Medulla oblongata (tissue), 1 donor: ENCODE results near the gene KCTD2.
"Not testable (repeated sequence)": the region's sequence is repeated elsewhere in the genome, so short reads cannot be mapped to it uniquely, and the experiment has no call there.

ENCODE experiments used
- DNase-seq: peaks from one replicate; pipeline ENCODE4 v3.0.0-alpha.2; 2015; ENCODE audit errors: extremely low spot score

Gene KCTD2, protein sequence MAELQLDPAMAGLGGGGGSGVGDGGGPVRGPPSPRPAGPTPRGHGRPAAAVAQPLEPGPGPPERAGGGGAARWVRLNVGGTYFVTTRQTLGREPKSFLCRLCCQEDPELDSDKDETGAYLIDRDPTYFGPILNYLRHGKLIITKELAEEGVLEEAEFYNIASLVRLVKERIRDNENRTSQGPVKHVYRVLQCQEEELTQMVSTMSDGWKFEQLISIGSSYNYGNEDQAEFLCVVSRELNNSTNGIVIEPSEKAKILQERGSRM

DNA sequence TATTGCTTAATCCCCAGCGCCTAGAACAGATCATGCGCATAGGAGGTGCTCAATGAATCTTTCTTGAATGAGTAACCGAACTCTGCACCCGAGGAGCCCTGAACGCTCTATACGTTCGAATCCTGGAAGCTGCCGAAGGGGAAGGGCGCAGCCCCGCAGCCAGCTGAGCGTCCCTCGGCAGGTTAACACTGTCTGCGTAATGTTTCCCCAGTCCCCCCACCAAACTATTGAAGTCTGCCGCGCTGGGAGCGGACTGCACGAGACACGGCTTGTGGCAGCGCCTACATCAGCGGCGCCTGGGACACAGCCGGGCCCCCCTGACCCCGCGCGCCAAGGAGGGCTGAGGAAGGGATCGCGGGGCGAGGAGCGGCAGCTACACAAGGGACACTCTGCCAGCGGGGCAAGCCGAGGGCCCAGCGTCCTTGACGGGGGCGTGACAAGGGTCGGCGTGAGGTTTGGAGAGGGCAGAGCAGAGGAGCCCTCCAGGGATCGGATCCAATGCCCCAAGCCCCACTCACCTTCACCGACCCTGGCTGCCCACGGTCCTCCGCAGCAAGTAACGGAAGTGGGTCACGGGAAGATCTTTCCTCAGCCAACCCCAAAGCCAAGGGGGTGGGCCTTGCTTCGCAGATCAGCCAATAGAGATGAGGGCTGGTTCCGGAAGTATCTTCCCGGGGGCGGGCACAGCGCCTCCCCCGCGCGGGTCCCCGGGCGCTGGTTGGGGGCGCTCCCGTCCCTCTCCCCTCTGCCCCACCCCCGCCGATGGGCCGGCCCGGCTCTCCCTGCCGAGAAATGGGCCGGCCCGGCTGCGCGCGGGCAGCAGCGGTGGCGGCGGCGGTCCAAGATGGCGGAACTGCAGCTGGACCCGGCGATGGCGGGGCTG lies at the start of gene KCTD2, which contains the start of gene ATP5PD:
Gene KCTD2 (plus strand): TSS at position 819 of the 883 bp plus-strand sequence. CDS start 26 bp downstream, at position 845.
Gene ATP5PD (minus strand): TSS at position 563 of the 883 bp plus-strand sequence. CDS start 4,319 bp downstream, outside the sequence.
- peak; percentile 98 for DNase-seq

DNA sequence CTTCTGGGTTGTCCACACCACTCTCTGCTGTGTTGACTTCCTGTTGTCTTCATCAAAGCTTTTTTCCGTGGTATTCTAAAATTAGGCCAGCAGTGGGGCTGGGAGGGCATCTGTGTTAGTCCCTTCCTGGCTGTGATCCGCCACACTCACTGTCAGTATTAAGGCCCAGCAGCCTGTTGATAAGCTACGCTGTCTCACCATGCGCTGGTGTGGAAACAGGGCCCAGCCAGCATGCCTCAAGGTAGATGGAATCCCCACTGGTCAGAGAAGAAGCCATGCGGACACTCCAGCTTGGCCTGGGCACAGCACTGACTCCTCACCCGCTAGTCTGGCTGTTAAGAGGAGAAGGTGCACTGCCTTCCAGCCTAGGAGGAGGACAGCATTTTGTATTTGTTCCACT lies 48.2 kb upstream of the KCTD2 start:
- DNase-seq: no peak

DNA sequence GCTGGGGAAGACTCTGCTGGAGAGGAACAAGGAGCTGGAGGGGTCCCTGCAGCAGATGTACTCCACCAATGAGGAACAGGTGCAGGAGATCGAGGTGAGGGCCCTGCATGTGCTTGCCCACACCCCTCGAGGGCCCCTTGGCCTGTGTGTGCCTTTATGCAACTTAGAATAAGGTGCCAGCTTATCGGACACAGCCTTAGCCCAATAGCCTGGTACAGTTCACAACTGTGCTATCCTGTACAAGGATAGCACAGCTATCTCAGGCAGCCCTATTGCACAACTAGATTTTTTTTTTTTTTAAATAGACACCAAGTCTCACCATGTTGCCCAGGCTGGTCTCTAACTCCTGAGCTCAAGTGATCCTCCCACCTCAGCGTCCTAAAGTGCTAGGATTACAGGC lies 47.5 kb upstream of the KCTD2 start:
- DNase-seq: no peak

DNA sequence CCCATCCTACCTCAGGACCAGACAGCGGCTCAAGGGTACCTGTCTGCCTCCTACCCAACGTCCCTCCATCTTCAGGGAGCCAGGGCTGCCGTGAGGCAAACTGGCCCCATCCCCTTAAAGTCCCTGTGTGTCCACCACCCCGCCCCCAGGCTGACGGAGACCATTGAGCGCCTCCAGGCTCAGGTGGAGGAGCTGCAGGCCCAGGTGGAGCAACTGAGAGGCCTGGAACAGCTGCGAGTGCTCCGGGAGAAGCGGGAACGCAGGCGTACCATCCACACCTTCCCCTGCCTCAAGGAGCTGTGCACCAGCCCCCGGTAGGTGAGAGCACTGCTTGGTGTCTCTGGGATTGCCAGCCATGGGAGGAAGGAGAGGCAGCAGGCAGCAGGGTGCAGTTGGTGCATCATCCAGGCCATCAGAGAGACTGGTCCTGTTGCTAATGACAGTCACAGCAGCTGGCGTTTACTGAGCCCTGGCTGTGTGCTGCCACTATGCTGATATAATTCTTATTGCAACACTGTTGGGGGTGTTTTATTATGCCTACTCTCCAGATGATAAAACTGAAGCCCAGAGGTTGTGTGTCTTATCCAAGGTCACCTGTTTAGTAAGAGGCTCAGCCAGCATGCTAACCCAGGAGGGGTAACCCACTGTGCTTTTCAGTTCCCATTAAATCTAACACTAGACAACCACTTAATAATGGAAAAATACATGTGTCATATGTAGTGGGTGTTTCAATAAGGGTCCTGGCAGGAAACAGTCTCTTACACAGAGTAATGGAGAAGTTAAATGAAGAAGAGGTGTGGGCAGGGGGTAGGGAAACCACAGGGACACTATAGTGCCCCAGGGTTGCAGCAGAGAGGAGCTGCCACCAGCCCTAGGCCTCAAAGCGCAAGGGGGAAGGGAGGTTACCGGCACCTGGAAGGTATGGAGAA lies 44.8 kb upstream of the KCTD2 start:
- no peak for DNase-seq

DNA sequence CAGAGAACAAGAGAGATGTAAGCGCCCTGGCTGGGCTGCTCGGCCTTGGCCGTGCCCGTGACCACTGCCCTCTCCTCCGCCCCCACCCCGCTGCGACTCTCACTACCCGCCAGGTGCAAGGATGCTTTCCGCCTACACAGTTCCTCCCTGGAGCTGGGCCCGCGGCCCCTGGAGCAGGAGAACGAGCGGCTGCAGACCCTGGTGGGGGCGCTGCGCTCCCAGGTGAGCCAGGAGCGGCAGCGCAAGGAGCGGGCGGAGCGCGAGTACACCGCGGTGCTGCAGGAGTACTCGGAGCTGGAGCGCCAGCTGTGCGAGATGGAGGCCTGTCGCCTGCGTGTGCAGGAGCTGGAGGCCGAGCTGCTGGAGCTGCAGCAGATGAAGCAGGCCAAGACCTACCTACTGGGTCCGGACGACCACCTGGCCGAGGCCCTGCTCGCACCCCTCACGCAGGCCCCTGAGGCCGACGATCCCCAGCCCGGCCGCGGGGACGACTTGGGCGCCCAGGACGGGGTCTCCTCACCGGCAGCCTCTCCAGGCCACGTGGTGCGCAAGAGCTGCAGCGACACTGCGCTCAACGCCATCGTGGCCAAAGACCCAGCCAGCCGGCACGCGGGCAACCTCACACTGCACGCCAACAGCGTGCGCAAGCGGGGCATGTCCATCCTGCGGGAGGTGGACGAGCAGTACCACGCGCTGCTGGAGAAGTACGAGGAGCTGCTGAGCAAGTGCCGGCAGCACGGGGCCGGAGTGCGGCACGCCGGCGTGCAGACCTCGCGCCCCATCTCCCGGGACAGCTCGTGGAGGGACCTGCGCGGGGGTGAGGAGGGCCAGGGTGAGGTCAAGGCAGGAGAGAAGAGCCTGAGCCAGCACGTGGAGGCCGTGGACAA lies 43.7 kb upstream of the KCTD2 start:
- no peak for DNase-seq

DNA sequence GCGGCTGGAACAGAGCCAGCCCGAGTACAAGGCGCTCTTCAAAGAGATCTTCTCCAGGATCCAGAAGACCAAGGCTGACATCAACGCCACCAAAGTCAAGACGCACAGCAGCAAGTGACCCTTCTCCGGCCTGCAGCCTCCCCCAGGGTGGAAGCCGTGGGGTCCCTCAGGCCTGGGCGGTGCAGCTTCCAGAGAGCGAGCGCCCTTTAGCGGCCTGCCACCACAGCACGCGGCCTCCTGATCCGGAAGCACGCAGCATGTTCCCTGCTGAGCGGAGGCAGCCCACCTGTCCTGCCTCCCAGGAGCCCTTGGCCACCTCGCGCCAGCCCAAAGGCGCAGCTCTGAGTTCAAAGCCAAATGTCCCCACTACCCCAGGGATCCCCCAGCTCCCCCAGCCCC lies 43.1 kb upstream of the KCTD2 start:
- DNase-seq: no peak

DNA sequence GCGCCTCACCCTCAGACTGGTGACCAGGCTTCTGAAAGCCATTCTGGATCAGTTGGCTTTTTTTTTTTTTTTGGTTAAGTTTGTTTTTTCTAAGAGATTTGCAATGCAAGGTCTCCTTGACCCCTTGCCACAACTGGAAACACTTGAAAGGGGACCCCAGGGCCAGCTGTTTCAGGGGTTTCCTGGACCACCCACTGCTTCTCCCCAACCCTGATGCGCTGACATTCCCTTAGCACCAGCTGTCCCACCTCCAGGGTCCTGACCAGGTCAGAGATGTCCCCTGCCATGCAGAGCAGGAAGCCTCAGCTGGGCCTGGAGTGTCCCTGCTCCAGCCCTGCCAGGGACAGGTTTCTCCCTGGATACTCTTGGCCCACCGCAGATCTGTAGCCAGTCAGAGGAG lies 42.7 kb upstream of the KCTD2 start:
- no peak for DNase-seq

DNA sequence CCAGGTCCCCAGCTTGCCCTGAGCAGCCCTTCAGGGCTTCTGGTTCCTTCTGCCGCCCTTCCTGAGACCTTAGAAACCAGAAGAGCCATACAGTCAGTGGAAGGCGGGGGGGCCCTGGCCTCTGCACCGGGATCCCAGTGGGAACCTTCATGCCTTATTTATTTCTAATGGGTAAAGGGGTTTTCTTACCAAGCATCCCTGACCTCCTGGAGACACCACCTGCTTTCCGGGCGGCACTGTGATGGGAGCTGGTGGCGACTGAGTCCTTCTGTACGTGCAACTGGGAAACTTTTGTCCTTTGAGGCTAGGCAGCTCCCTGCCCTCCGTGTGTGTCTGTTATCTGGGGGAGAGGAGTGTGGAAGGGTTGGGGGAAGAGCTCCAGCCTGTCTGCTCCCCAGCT lies 41.7 kb upstream of the KCTD2 start:
- no peak for DNase-seq

DNA sequence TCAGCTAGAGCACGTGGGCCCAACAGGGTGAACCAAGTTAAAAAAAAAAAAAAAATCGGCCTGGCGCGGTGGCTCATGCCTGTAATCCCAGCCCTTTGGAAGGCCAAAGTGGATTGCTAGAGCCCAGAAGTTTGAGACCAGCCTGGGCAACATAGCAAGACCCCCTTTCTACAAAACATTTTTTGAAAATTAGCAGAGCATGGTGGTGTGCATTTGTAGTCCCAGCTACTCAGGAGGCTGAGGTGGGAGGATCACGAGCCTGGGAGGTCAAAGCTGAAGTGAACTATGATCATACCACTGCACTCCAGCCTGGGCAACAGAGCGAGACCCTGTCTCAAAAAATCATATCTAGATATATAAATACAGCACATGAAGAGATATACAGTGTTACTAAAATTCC lies 40.9 kb upstream of the KCTD2 start:
- DNase-seq: not testable (repeated sequence)

DNA sequence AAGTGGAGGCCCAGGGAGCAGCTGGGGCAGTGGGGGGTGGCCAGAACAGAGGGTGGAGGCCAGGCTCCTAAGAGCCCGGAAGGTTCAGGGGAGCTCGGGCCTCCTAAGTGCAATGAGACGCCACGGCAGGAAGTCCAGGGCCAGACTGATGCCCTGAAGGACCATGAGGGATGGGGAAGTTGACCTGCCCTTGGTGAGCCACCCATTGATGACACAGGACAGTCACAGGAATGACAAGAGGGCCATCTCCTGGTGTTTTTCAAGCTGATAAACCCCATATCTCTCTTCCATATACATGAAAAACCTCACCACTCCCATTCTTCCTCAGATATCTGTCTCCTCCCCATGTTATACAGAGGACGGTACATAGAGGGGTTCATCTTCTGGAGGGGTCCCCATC lies 40.4 kb upstream of the KCTD2 start:
- DNase-seq: no peak

DNA sequence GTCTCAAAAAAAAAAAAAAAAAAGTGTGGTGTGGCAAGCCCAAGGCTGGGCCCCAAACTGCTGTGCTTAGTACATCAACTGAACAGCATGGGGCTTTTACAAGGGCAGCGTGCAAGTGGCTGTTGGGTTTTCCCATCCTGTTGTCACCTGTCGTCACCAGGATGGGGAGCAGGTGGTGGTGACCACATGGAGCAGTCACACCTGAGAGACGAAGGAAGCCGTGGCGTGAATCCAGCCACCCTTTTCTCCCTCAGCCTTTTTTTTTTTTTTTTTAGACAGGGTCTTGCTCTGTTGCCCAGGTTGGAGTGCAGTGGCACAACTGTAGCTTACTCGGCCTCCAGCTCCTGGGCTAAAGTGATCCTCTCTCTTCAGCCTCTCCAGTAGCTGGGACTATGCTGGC lies 38.7 kb upstream of the KCTD2 start:
- DNase-seq: no peak

DNA sequence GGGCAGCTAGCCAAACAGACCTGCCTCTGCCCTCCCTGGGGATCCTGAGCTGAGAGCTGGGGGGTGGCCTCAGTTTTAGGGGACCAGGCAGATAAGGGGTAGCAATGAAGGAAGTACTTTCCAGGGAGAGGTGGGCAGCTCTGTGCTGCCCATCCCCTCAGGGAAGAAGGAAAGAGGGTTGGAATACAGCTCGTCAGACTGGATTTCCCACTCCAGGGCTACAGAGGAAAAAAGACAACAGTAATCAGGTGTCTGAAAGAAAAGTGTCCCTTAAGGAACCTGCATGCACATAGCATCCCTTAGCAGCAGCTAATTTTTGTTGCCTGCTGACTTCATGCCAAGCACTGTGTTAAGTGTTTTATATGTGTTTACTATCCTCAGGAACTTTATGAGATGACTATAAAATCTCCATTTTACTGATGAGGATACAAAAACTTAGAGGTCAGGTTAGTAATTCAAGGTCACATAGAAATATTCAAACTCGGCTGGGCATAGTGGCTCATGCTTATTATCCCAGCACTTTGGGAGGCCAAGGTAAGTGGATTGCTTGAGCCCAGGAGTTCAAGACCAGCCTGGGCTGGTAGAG lies 37.8 kb upstream of the KCTD2 start:
- DNase-seq: no peak

DNA sequence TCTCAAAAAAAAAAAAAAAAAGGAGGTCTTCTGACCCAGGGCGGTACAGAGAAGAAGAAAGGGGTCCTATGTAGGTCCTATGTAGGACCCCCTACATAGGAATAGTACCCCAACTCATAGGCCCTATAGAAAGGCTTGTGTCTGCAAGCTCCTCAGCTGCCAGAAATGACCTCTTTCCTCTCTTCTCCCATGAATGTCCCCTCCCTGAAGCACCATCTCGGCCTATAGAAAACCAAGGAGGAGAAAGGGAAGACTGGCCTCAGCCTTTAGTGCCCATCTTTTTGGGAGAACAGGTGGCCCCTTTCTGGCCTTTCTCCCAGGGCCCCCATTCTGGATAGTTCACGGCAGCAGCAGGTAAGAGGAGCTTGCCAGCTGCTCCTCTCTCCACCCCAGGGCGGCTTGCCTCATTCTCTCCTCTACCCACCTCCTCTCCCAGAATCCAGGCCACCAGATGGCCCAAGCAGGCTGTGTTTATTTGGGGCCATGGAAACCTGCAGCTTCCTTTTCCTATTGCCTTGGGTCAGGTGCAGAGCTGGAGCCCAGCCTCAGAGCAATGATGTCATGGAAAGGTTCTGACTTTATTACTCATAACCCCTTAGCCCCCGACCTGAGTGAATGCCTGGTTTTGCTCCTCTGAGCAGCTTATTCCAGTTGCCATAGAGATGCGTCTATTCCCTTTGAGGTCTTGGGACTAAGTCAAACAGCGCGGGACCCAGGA lies 36.2 kb upstream of the KCTD2 start:
- no peak for DNase-seq

DNA sequence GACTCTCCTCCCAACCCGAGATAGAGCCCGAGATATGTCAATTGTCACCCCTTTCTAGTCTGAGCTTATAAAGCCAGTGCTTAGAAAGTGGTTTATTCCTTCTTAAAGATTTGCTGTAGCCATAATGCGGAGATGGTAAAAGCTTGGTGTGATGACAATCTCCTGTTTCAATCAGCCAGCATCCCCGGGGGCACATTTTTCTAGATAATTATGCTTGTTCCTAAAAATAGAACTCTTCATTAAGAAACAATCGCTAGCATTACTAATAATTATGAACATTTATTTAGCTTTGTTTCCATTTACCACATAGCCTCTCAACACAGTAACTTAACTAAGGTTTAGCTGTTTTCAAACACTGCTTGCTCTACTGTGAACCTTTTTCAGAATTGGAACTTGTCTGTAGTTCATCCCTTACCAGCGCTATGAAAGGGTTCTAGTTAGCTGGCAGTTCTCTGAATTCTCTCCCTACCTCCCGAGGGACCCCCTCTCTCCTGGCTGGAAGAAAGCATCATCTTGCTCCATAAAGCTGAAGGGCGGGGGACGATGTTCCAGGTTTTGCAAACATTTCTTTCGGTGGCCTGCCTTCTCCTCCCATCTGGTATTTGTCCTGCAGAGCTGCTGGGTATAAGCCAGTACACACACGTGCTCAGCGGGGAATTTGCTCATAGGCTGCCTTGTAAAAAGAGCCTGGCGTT lies 35.5 kb upstream of the KCTD2 start:
- peak; percentile 70 for DNase-seq

DNA sequence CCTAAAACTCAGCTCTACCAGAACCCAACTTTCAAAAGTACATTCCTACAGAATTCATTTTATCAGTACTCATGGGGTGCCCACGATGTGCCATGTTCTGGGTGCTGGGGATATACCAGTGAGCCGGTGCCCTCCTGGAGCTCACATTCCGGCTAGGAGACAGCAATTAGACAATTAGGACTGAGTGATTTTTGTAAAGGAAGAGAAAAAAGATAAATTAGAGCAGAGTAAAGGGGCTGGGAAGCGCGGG lies 35.0 kb upstream of the KCTD2 start:
- peak; percentile 14 for DNase-seq

DNA sequence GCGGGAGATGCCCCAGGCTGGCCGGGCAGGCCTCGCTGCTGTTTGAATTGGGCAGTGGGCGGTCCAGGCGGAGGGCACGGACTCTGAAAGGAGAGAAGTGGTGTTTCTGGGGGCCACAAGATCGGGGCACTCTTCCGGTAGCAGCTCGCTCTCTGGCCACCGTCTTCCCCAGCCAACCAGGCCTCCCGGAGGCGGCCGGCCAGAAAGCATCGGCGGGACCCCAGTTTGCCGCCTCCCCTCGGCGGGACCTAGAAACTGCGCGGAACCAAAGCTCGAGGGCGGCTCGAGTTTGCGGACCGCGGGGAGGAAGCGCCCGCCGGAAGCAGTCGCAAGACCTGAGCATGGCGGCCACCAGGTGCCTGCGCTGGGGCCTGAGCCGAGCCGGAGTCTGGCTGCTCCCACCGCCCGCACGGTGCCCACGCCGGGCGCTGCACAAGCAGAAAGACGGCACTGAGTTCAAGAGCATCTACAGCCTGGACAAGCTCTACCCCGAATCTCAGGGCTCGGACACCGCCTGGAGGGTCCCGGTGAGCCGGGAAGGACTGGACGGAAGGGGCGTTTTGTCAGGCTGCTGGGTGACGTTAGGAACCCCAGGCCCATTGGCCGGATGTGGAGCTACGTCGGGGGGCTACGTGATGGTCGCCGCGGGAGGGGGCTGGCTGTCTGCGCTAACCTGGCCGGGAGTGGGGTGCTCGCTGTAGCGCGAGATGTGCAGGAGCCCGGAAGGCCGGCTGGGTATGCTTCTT lies 34.5 kb upstream of the KCTD2 start, which contains the start of gene MRPL58:
Gene MRPL58 (plus strand): TSS at position 325 of the 746 bp plus-strand sequence. CDS start 17 bp downstream, at position 342.
- DNase-seq: peak; percentile 87

DNA sequence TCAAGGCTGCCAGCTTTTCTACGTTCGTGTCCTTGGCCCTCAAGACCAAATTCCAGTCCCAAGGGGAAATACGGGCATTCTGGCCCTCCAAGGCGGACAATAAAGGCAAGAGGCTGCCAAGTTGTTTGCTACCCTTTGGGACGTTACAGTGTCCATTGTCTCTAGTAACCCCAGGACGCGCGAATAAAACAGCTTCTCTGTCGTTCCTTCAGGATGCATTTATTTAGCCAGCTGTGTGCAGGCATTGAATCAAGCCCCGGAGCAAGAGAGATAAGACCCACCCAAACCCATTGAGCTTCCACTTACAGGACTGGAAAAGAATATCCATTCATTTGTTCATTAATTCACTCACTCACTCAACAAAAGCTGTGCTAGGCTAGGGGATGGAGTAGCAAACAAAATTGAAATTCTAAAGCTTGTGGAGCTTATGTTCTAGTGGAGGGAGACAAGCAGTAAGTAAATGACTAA lies 33.9 kb upstream of the KCTD2 start:
- DNase-seq: no peak

DNA sequence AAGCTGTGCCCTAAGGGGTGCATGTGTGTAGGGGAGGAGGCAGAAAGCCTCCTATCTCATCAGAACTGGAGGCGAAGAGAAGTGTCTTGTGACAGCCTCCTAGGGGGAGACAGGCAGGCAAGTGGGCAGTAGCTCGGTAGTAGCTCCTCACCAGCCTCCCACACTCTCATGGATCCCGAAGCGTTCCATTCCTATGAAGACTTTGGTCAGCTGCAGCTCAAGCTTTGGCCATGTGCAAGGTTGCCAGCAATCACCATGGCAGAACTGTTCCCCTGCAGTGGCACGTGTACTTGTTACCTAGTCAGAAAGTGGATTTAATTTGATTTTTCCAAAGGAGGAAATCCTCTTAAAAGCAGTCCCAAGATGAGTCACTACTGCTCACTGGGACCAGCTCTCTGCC lies 27.9 kb upstream of the KCTD2 start:
- DNase-seq: peak; percentile 38

DNA sequence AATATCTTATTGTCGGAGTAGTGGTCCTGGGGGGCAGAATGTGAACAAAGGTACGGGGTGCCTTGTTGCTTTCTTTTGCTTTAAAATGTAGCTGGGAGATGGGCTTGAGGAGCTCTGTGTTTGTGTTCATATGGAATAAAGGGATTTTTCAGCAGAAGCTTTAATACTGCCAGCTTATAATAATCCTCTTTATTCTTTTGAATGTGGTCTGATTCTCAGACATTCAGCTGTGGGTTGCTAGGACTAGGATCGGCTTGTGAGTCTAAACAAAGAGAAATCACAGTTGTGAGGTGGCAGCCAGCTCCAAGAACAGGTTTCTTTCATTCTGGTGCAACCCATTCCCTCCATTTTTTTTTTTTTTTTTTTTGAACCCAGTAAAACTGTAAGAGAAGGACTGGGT lies 27.3 kb upstream of the KCTD2 start:
- peak; percentile 60 for DNase-seq
